GM12874 (cell line): ENCODE measurements around the gene MREG.

Source experiments
- CTCF ChIP-seq: IDR thresholded peaks from 2 replicates; pipeline ENCODE4 v1.5.1; 2011; ENCODE audit warnings: low read depth, mild to moderate bottlenecking, control low read depth, low read length, moderate library complexity; ENCODE audit not compliant: insufficient read depth

MREG gene

GRCh38 chr2:216033403-216033802 is 20.1 kb upstream of the MREG start:
- TF ChIP-seq CTCF, result no peak

GRCh38 chr2:216031960-216032689 is 18.8 kb upstream of the MREG start:
- no peak for TF ChIP-seq CTCF

GRCh38 chr2:216030216-216030615 is 16.9 kb upstream of the MREG start:
- TF ChIP-seq CTCF, result no peak

GRCh38 chr2:216029416-216030129 is 16.2 kb upstream of the MREG start:
- TF ChIP-seq CTCF, result no peak

GRCh38 chr2:216024779-216025336 is 11.5 kb upstream of the MREG start:
- no peak for TF ChIP-seq CTCF

- TF ChIP-seq CTCF, result peak; percentile 64
These were observed 9.8 kb upstream of the MREG start for GRCh38 chr2:216023055-216023648.
